Measurements from ENCODE around the gene ZBED6. TPM values are rescaled to one million over a fixed set of nuclear protein-coding genes. Genes with fewer than 3 reads are reported as not detected.

ZBED6 gene
- total and polyA plus RNA-seq, 2 of the 4 experiments (the other 2 are of a cell fraction): 3.8 to 26.2 TPM

- Histone ChIP-seq H2BK20ac (ENCODE audit: low read depth, low read length) (no peak overlapping the region), H3K4me2 (ENCODE audit: low read depth, low read length) (no peak overlapping the region), H3K9ac (ENCODE audit: low read depth, low read length) (no peak overlapping the region), H3K9me1 (ENCODE audit: insufficient read depth, low read length) (peaks cover 13% of the 10 kb centered on the region), H2AK9ac (replicated peaks; ENCODE audit: low read depth, low read length, poor library complexity) (no peak overlapping the region), H4K91ac (ENCODE audit: insufficient read depth, low read depth, low read length) (no peak overlapping the region), H2BK120ac (ENCODE audit: low read depth, low read length) (no peak overlapping the region), H3K27ac (ENCODE audit: insufficient read depth, low read length) (no peak overlapping the region), H2AFZ (replicated peaks; ENCODE audit: low read length, poor library complexity) (no peak overlapping the region), H3K14ac (replicated peaks; ENCODE audit: low read depth, low read length) (no peak overlapping the region), H4K8ac (ENCODE audit: low read depth in 2 of 2, low read length in 2 of 2) (no peak overlapping the region), H3K4me1 (ENCODE audit: control insufficient read depth, insufficient read depth, low read length) (peaks cover 2% of the 10 kb centered on the region; the same call in 1 of the 2 replicates), H2BK5ac (ENCODE audit: low read depth, low read length, poor library complexity, severe bottlenecking) (no peak overlapping the region), H3K56ac (ENCODE audit: extremely low read depth, insufficient read depth, low read length) (no peak overlapping the region), H4K20me1 (ENCODE audit: insufficient read depth, low read length) (peaks cover 29% of the 10 kb centered on the region), H3K4ac (ENCODE audit: low read depth, low read length) (no peak overlapping the region), H3K23ac (ENCODE audit: low read depth, low read length) (no peak overlapping the region), H3K4me3 (ENCODE audit: insufficient read depth, low read depth, low read length) (no peak overlapping the region), H3K79me1 (ENCODE audit: low read depth in 1 of 2, low read length in 2 of 2) (peaks cover 17 to 50% of the 10 kb centered on the region in 2 experiments), H3K27me3 (ENCODE audit: control insufficient read depth, insufficient read depth, low read length) (no peaks in the 10 kb centered on the region), H2AK5ac (ENCODE audit: low read depth, low read length) (no peak overlapping the region), H3K18ac (ENCODE audit: low read depth, low read length) (no peak overlapping the region), H3K36me3 (ENCODE audit: control insufficient read depth, insufficient read depth, low read length) (peaks cover 40% of the 10 kb centered on the region), H2BK15ac (ENCODE audit: low read depth, low read length) (no peak overlapping the region), H4K5ac (ENCODE audit: low read depth, low read length) (no peak overlapping the region), H3K9me3 (ENCODE audit: control insufficient read depth, insufficient read depth, low read length) (no peaks in the 10 kb centered on the region)
- CTCF ChIA-PET: no interaction called here
- POLR2A ChIA-PET (ENCODE audit: unreplicated experiment): no interaction called here
- intact Hi-C loops (cut with micrococcal nuclease): no loop called here
- dilution Hi-C loops (cut with HindIII; ENCODE audit: low sequenced_read_pairs, unreplicated experiment): no loop called here
- TF ChIP-seq CEBPB (IDR thresholded peaks at IDR 0.05; ENCODE audit: low read depth, low read length) (no peak), MAZ (IDR thresholded peaks at IDR 0.05; ENCODE audit: borderline replicate concordance, low read depth, low read length) (no peak), MXI1 (IDR thresholded peaks at IDR 0.05; ENCODE audit: borderline replicate concordance, low read depth, low read length) (no peak), RAD21 (IDR thresholded peaks at IDR 0.05; ENCODE audit: low read length) (no peak), BHLHE40 (IDR thresholded peaks at IDR 0.05; ENCODE audit: low read depth, low read length) (no peak), SMC3 (IDR thresholded peaks at IDR 0.05; ENCODE audit: low read depth, low read length) (no peak), MAFK (IDR thresholded peaks at IDR 0.05; ENCODE audit: low read depth, low read length) (no peak), RCOR1 (IDR thresholded peaks at IDR 0.05; ENCODE audit: insufficient replicate concordance, low read length) (no peak), RFX5 (IDR thresholded peaks at IDR 0.05; ENCODE audit: low read depth, low read length) (no peak), FOS (IDR thresholded peaks at IDR 0.05; ENCODE audit: low read depth, low read length) (no peak), POLR2A (IDR thresholded peaks at IDR 0.05; ENCODE audit: low read depth, low read length) (no peak), NFE2L2 (IDR thresholded peaks at IDR 0.05; ENCODE audit: low read depth, low read length) (no peak)
- TF ChIP-seq, protein P1, sequence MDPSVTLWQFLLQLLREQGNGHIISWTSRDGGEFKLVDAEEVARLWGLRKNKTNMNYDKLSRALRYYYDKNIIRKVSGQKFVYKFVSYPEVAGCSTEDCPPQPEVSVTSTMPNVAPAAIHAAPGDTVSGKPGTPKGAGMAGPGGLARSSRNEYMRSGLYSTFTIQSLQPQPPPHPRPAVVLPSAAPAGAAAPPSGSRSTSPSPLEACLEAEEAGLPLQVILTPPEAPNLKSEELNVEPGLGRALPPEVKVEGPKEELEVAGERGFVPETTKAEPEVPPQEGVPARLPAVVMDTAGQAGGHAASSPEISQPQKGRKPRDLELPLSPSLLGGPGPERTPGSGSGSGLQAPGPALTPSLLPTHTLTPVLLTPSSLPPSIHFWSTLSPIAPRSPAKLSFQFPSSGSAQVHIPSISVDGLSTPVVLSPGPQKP (IDR thresholded peaks at IDR 0.05; ENCODE audit: borderline replicate concordance, low read depth, low read length): no peak
- TF ChIP-seq, protein P2, sequence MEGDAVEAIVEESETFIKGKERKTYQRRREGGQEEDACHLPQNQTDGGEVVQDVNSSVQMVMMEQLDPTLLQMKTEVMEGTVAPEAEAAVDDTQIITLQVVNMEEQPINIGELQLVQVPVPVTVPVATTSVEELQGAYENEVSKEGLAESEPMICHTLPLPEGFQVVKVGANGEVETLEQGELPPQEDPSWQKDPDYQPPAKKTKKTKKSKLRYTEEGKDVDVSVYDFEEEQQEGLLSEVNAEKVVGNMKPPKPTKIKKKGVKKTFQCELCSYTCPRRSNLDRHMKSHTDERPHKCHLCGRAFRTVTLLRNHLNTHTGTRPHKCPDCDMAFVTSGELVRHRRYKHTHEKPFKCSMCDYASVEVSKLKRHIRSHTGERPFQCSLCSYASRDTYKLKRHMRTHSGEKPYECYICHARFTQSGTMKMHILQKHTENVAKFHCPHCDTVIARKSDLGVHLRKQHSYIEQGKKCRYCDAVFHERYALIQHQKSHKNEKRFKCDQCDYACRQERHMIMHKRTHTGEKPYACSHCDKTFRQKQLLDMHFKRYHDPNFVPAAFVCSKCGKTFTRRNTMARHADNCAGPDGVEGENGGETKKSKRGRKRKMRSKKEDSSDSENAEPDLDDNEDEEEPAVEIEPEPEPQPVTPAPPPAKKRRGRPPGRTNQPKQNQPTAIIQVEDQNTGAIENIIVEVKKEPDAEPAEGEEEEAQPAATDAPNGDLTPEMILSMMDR (conservative IDR thresholded peaks at IDR 0.05; ENCODE audit: low read depth, low read length): no peak
- TF ChIP-seq, protein P3, sequence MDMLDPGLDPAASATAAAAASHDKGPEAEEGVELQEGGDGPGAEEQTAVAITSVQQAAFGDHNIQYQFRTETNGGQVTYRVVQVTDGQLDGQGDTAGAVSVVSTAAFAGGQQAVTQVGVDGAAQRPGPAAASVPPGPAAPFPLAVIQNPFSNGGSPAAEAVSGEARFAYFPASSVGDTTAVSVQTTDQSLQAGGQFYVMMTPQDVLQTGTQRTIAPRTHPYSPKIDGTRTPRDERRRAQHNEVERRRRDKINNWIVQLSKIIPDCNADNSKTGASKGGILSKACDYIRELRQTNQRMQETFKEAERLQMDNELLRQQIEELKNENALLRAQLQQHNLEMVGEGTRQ (IDR thresholded peaks at IDR 0.05; ENCODE audit: low read depth, low read length): no peak
- WGBS, 2 experiments (ENCODE audit: extremely low coverage in 2 of 2, insufficient read length in 1 of 2): no CpG with 5 or more reads among the region's 1 CpG
- in situ Hi-C loops (cut with MboI; ENCODE audit: low sequenced_read_pairs): no loop called here
- BruUV-seq (replicated peaks): no TSS peak
- DNase-seq (peak; percentile 29), ATAC-seq (ENCODE audit: low read depth) (peak; percentile 45)
Observed at GRCh38 chr1:203823306-203823705, 27.9 kb downstream of the ZBED6 start.

All from IMR-90 (cell line).